Coronary artery (tissue), 2 donors: ENCODE measurements around the gene TWSG1.
"Not testable (repeated sequence)": the region's sequence is repeated elsewhere in the genome, so short reads cannot be mapped to it uniquely, and the experiment has no call there.

Source experiments
- DNase-seq: peaks from one replicate; pipeline ENCODE4 v3.0.0-alpha.2; 2017; ENCODE audit warnings: low spot score
- H3K27ac ChIP-seq, 2 donors: fragments of 200-600 bp; sonication (generic); one replicate each; pipeline ENCODE4 v1.5.1; 2016 to 2019
- H3K4me3 ChIP-seq: fragments of 200-600 bp; sonication (generic); 2 replicates; pipeline ENCODE4 v1.5.1; 2016; ENCODE audit warnings: mild to moderate bottlenecking, moderate library complexity
- CTCF ChIP-seq: fragments of 200-600 bp; sonication (generic); IDR thresholded peaks from one replicate; pipeline ENCODE4 v1.5.1; 2019; ENCODE audit warnings: antibody characterized with exemption

The TWSG1 gene

DNA sequence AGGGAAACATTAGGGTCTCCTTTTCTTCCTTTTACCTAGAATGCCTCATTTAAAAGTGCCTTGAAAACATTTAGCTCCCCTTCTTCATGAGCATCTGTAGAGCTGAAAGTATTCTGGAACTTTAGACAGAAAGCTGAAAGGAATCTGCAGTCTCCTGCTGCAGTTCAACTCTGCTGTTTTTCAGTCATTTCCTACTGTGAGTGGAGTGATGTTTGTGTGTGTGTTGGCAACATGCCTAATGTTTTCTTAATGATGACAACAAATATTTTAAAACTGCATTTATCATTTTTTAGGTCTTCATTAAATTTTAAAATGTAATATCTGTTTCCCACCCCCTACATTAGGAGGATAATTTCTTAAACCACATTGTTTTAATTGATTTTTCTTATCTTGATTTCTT lies 66.6 kb downstream of the TWSG1 start:
- TF ChIP-seq CTCF: no peak
- no peak for DNase-seq
- Histone ChIP-seq H3K4me3 (no peak overlapping the region), H3K27ac (no peak overlapping the region)

DNA sequence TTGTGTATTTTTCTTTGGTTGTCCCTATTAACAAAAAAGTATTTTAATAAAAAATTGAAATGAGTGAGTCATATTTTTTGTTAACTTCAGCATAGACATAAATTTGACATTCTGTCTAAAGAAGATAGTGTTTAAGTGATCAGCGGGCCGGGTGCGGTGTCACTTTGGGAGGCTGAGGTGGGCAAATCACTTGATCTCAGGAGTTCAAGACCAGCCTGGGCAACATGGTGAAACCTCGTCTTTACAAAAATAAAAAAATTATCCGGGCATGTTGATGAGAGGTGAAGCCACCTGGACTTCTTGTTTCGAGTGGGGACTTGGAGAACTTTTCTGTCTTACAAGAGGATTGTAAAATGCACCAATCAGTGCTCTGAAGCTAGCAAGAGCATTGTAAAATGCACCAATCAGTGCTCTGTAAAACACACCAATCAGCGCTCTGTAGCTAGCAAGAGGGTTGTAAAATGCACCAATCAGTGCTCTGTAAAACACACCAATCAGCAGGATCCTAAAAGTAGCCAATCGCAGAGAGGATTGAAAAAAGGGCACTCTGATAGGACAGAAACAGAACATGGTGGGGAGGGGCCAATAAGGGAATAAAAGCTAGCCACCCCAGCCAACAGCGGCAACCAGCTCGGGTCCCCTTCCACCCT lies 67.9 kb downstream of the TWSG1 start:
- not testable (repeated sequence) for DNase-seq, H3K27ac ChIP-seq, H3K4me3 ChIP-seq

DNA sequence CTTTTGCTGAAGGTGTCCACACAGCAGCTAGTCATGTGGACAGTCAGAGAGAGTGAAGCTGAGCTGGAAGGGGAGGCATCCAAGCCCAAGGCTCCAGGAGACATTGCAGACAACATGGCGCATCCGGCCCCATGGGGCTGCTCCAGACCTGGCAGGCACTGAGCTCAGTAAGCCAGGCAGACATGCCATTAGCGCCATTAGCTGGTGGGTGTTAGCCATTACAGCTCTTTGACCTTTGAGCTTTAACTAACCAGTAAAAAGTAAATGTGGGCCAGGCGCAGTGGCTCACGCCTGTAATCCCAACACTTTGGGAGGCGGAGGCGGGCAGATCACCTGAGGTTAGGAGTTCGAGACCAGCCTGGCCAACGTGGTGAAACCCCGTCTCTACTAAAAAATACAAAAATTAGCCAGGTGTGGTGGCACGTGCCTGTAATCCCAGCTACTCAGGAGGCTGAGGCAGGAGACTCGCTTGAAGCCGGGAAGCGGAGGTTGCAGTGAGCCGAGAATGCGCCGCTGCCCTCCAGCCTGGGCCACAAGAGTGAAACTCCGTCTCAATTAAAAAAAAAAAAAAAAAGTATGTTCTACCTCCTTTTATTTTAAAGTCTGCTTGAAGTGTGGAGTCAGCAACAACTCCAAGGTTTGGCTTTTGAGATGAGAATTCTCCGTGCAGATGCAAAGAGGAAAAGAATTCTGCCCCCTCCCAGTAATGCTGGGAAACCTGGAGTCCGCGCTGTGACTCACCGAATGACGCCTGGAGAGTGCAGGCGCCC lies 69.4 kb downstream of the TWSG1 start:
- TF ChIP-seq CTCF: no peak
- Histone ChIP-seq H3K4me3 (no peak overlapping the region), H3K27ac (peak overlapping the region in 1 of 2 donors; percentile 16)
- no peak for DNase-seq

DNA sequence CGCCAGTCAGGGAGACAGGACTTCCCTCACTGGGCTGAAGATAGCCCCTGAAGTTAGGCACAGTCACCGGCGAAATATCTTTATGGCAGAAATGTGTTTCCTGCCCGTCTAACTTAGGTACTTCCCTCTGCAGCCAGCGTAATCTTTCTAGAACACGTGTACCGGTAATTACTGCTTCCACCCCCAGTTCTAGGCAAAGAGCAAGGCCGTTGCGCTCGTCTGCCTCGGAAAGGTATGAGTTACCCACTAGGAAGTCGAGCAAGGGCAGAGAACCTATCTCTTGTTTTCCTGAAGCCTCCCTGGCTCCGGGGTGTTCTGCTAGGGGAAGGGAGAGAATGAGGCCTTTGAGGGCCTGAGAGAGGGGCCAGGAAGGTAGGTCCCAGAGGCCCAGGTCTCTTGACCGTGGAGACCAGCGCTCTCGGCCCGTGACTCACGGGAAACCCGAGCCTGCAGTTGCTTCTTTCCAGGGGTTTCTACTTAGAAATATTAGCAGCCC lies 70.0 kb downstream of the TWSG1 start:
- Histone ChIP-seq H3K4me3 (no peak overlapping the region), H3K27ac (peak overlapping the region in 1 of 2 donors; percentile 41)
- DNase-seq: no peak
- TF ChIP-seq CTCF: no peak

DNA sequence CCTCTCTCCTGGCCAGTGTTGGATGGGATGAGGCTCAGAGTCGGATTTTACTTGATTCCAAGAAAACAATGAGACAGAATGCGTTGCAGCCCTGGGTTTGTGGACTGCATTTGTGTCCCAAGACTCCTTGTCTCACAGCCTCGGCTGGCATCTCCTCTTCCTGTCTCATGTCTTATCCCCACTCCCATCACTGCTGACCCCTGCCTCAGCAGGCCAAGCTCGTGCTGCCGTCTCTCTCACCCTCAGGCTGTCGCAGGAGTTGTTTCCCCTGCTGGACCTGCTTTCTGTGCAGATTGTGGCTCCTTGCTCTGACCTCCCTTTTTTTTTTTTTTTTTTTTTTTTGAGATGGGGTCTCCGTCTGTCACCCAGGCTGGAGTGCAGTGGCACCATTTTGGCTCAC lies 70.6 kb downstream of the TWSG1 start:
- H3K4me3 ChIP-seq: no peak overlapping the region
- no peak for DNase-seq
- no peak for TF ChIP-seq CTCF
- no peak overlapping the region for H3K27ac ChIP-seq

- no peak for TF ChIP-seq CTCF
- DNase-seq: no peak
- no peak overlapping the region for H3K4me3 ChIP-seq
Measured at GRCh38 chr18:9405977-9406376, 71.4 kb downstream of the TWSG1 start.

DNA sequence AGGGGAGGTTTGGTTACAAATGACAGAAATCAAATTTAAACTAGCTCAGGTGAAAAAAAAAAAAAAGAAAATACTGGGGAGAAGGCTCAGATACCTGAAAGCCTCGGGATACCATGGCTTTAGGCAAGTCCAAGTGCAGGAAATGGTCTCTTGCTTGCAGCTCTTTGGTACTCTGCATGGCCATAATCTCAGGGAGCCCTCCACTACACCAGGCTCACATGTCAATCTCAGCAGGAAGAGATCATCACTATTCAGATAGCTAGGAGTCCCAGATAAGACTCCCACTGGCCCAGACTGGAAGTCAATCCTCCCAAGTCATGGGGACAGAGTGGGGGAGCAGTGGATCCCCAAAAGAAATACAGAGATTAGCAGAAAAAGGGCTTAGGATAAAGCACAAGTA lies 75.9 kb downstream of the TWSG1 start:
- no peak for TF ChIP-seq CTCF
- DNase-seq: no peak
- Histone ChIP-seq H3K4me3 (no peak overlapping the region), H3K27ac (no peak overlapping the region)

More at GRCh38 chr18:9405977-9406376, 71.4 kb downstream of the TWSG1 start:
- H3K27ac ChIP-seq: no peak overlapping the region
